ENCODE measurements around the gene UGT1A7. TPM values are rescaled to one million over a fixed set of nuclear protein-coding genes. Genes with fewer than 3 reads are reported as not detected.

UGT1A7 gene
- total and polyA plus RNA-seq, 2 experiments from 2014 or later = not detected

DNA sequence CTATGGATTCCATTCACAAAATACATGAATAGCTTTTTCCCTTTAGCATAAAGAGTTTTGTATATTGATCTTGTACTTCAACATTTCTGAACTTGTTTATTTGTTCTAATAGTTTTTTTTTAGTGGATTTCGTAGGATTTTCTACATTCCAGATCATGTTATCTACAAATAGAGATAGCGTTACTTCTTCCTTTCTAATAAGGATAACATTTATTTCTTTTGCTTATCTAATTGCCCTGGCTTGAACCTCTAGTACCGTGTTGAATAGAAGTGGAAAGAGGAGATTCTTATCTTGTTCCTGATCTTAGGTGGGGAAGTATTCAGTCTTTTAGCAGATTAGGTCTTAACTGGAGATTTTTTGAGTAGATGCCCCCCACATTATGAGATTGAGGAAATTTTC, 20.5 kb downstream of the UGT1A7 start:
- H3K4me1 ChIP-seq (ENCODE audit: insufficient read depth) = no peaks in the 10 kb centered on the region
- no peak overlapping the region for H3K4me2 ChIP-seq (ENCODE audit: unreplicated experiment)
- H3K9me2 ChIP-seq (ENCODE audit: insufficient read depth) = no peaks in the 10 kb centered on the region
- no peaks in the 10 kb centered on the region for H3K9me3 ChIP-seq (ENCODE audit: low read depth)
- in situ Hi-C loops (cut with MboI) = no loop called here
- no peak overlapping the region for H3K9ac ChIP-seq
- WGBS, 2 experiments (ENCODE audit: low coverage in 1 of 2, low lambda C conversion rate in 2 of 2, missing lambda C conversion rate in 2 of 2) = 41 to 44% methylated on average over 3 of the region's 3 CpGs
- TF ChIP-seq EZH2 (IDR thresholded peaks at IDR 0.05; ENCODE audit: insufficient read depth, poor library complexity, severe bottlenecking) = no peak
- TF ChIP-seq EZH2phosphoT487 (IDR thresholded peaks at IDR 0.05; ENCODE audit: insufficient read depth, low read depth) = no peak
- peaks cover 11% of the 10 kb centered on the region; the same call in 1 of the 2 replicates for H3K27me3 ChIP-seq (replicated peaks; ENCODE audit: insufficient read depth)
- H3K4me3 ChIP-seq = no peak overlapping the region
- no peak overlapping the region for H2AFZ ChIP-seq
- no peaks in the 10 kb centered on the region for H3F3A ChIP-seq (ENCODE audit: insufficient read depth)
- no peaks in the 10 kb centered on the region for H3K36me3 ChIP-seq (ENCODE audit: low read depth)
- DNase-seq = no peak
- H4K20me1 ChIP-seq (ENCODE audit: insufficient read depth) = no peaks in the 10 kb centered on the region
- H3K79me2 ChIP-seq (ENCODE audit: insufficient read depth) = no peaks in the 10 kb centered on the region
- no peak overlapping the region for H3K27ac ChIP-seq

DNA sequence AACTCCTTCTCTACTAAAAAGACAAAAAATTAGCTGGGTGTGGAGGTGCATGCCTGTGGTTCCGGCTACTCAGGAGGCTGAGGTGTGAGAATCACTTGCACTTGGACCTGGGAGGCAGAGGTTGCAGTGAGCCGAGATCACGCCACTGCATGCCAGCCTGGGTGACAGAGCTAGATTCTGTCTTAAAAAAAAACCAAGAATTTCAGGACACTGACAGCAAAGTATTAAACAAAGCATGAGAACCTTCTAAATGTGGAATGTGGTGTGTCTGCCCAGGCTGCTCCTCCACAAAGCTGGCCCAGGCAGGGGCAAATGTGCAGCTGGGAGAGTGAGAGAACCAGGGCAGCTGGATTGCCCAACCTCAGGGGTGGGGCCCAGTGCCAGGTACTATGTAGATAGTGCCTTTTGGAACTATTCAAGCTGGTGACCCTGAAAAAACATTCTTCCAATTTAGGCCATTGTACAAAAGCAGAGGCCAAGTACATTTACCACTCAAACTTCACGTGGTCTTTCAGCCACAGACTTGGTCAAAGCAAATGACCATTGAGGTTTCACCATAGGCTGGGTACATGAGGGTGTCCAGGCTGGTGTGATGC, 24.3 kb downstream of the UGT1A7 start:
- Histone ChIP-seq H3K79me2 (ENCODE audit: insufficient read depth) (no peaks in the 10 kb centered on the region), H4K20me1 (ENCODE audit: insufficient read depth) (no peaks in the 10 kb centered on the region), H3K9ac (no peak overlapping the region), H3K27ac (no peak overlapping the region), H3K9me2 (ENCODE audit: insufficient read depth) (no peaks in the 10 kb centered on the region), H3K9me3 (ENCODE audit: low read depth) (no peaks in the 10 kb centered on the region), H3K4me1 (ENCODE audit: insufficient read depth) (peaks cover 8% of the 10 kb centered on the region; the same call in 1 of the 2 replicates), H3K4me3 (no peak overlapping the region), H2AFZ (no peak overlapping the region), H3F3A (ENCODE audit: insufficient read depth) (no peaks in the 10 kb centered on the region), H3K4me2 (ENCODE audit: unreplicated experiment) (no peak overlapping the region), H3K27me3 (replicated peaks; ENCODE audit: insufficient read depth) (peaks cover 20% of the 10 kb centered on the region), H3K36me3 (ENCODE audit: low read depth) (no peaks in the 10 kb centered on the region)
- in situ Hi-C loops (cut with MboI) = no loop called here
- no peak for TF ChIP-seq EZH2 (IDR thresholded peaks at IDR 0.05; ENCODE audit: insufficient read depth, poor library complexity, severe bottlenecking)
- TF ChIP-seq EZH2phosphoT487 (IDR thresholded peaks at IDR 0.05; ENCODE audit: insufficient read depth, low read depth) = no peak
- 44 to 54% methylated on average over 4 of the region's 4 CpGs for WGBS, 2 experiments (ENCODE audit: low coverage in 1 of 2, low lambda C conversion rate in 2 of 2, missing lambda C conversion rate in 2 of 2)
- DNase-seq = no peak

DNA sequence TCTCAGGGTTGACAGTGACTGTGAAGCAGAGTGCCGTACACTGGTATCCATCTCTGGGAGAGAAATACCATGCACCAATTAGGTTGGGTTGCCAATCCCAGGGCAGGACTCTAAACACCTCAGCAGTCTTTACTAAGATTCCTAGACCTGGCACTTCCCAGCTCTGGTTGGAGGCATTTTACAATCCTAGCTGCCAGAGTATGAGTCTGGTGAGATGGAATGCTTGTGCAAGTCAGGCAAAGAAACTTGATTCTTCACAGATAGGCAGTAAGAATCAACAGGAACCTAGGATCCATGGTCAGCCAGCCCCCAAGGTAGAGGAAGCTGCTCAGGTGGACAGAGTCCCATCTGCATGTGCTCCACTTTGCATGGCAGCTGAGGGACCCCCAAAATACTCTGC, 25.0 kb downstream of the UGT1A7 start:
- H3K27me3 ChIP-seq (replicated peaks; ENCODE audit: insufficient read depth) = peaks cover 21% of the 10 kb centered on the region
- no peak overlapping the region for H3K4me3 ChIP-seq
- no peak overlapping the region for H3K4me2 ChIP-seq (ENCODE audit: unreplicated experiment)
- no peaks in the 10 kb centered on the region for H3F3A ChIP-seq (ENCODE audit: insufficient read depth)
- no peaks in the 10 kb centered on the region for H3K9me2 ChIP-seq (ENCODE audit: insufficient read depth)
- H2AFZ ChIP-seq = no peak overlapping the region
- H3K9me3 ChIP-seq (ENCODE audit: low read depth) = no peaks in the 10 kb centered on the region
- no peak overlapping the region for H3K9ac ChIP-seq
- peak; percentile 65 for DNase-seq
- TF ChIP-seq EZH2 (IDR thresholded peaks at IDR 0.05; ENCODE audit: insufficient read depth, poor library complexity, severe bottlenecking) (no peak), EZH2phosphoT487 (IDR thresholded peaks at IDR 0.05; ENCODE audit: insufficient read depth, low read depth) (no peak)
- no peak overlapping the region for H3K27ac ChIP-seq
- H3K36me3 ChIP-seq (ENCODE audit: low read depth) = no peaks in the 10 kb centered on the region
- WGBS, 2 experiments (ENCODE audit: low coverage in 1 of 2, low lambda C conversion rate in 2 of 2, missing lambda C conversion rate in 2 of 2) = 16 to 26% methylated on average over 1 of the region's 1 CpG
- peaks cover 8% of the 10 kb centered on the region; the same call in 1 of the 2 replicates for H3K4me1 ChIP-seq (ENCODE audit: insufficient read depth)
- no peaks in the 10 kb centered on the region for H3K79me2 ChIP-seq (ENCODE audit: insufficient read depth)
- in situ Hi-C loops (cut with MboI) = no loop called here
- no peaks in the 10 kb centered on the region for H4K20me1 ChIP-seq (ENCODE audit: insufficient read depth)

DNA sequence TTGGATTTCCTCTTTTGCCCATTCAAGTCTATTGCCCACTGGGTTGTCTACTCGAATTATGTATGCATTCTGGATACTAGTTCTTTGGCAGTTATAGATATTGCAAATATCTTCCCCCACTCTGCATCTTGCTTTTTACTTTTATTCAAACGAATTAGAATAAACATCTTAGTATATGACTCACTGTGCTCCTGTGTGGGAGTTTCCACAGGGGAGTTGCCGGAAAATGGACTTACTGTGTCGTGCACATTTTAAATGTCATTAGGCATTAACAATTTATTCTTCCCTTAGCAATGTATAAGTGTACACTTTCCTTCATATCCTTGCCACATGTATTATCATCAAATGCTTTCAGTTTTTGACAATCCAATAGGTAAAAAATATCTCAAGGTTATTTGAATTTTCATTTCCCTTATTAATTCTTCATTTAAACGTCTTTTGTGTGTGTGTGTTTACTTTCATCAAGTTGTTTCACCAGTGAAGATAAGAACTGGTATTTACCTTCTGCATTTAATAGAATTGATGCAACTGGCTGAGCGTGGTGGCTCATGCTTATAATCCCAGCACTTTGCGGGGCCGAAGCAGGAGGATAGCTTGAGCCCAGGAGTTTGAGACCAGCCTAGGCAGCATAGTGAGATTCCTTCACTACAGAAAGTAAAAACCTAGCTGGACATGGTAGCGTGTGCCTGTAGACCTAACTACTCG, 26.4 kb downstream of the UGT1A7 start:
- H3K4me1 ChIP-seq (ENCODE audit: insufficient read depth) = peaks cover 8% of the 10 kb centered on the region; the same call in 1 of the 2 replicates
- DNase-seq = peak; percentile 50
- H3K36me3 ChIP-seq (ENCODE audit: low read depth) = no peaks in the 10 kb centered on the region
- no peaks in the 10 kb centered on the region for H3K9me2 ChIP-seq (ENCODE audit: insufficient read depth)
- H2AFZ ChIP-seq = no peak overlapping the region; the same call in 1 of the 2 replicates
- H3K4me3 ChIP-seq = no peak overlapping the region
- no peaks in the 10 kb centered on the region for H3K9me3 ChIP-seq (ENCODE audit: low read depth)
- WGBS, 2 experiments (ENCODE audit: low coverage in 1 of 2, low lambda C conversion rate in 2 of 2, missing lambda C conversion rate in 2 of 2) = 45 to 52% methylated on average over 10 of the region's 10 CpGs
- in situ Hi-C loops (cut with MboI) = no loop called here
- no peaks in the 10 kb centered on the region for H3F3A ChIP-seq (ENCODE audit: insufficient read depth)
- H4K20me1 ChIP-seq (ENCODE audit: insufficient read depth) = no peaks in the 10 kb centered on the region
- H3K4me2 ChIP-seq (ENCODE audit: unreplicated experiment) = no peak overlapping the region
- H3K27me3 ChIP-seq (replicated peaks; ENCODE audit: insufficient read depth) = peaks cover 35% of the 10 kb centered on the region
- H3K9ac ChIP-seq = no peak overlapping the region
- TF ChIP-seq EZH2phosphoT487 (IDR thresholded peaks at IDR 0.05; ENCODE audit: insufficient read depth, low read depth) (no peak), EZH2 (IDR thresholded peaks at IDR 0.05; ENCODE audit: insufficient read depth, poor library complexity, severe bottlenecking) (no peak)
- H3K79me2 ChIP-seq (ENCODE audit: insufficient read depth) = no peaks in the 10 kb centered on the region
- no peak overlapping the region for H3K27ac ChIP-seq
